Esophagus squamous epithelium (tissue), 4 donors: Measurements from ENCODE around the gene MED7.

Experiments used
- CTCF ChIP-seq, 6 experiments: fragments of 450-650 bp in 4 of 6; fragments of 200-600 bp in 2 of 6; sonication (generic) in 2 of 6; IDR thresholded peaks; one replicate each; pipeline ENCODE4 v1.5.1; 2016 to 2019; ENCODE audit warnings: antibody characterized with exemption in 6 of 6, mild to moderate bottlenecking in 4 of 6, moderate library complexity in 4 of 6
- POLR2A ChIP-seq, 4 donors: fragments of 450-650 bp; IDR thresholded peaks; one replicate each; pipeline ENCODE4 v1.6.1; 2017; ENCODE audit warnings: antibody characterized with exemption in 4 of 4, mild to moderate bottlenecking in 4 of 4, moderate library complexity in 3 of 4

GRCh38 chr5:157164521-157164920 lies 21.9 kb upstream of the MED7 start:
- no peak for TF ChIP-seq CTCF (IDR thresholded peaks at IDR 0.05)
- no peak for TF ChIP-seq POLR2A (IDR thresholded peaks at IDR 0.05)
